Upper lobe of left lung (tissue), 6 donors: ENCODE results near the gene ETFA. TPM values are rescaled to one million over a fixed set of nuclear protein-coding genes. Genes with fewer than 3 reads are reported as not detected.

Experiments used
- ATAC-seq, 2 donors: fragments of 200-7000 bp; cut with Tn5 transposase; one replicate each; pipeline ENCODE4 v1.9.1; 2022; ENCODE audit warnings: mild to moderate bottlenecking in 2 of 2, moderate library complexity in 2 of 2; ENCODE audit not compliant: low FRiP score in 2 of 2
- DNase-seq, 2 donors: peaks; one replicate each; pipeline ENCODE4 v3.0.0-alpha.2; 2019 to 2020
- H3K27ac ChIP-seq, 4 donors: fragments of 200-600 bp; sonication (generic); one replicate each; pipeline ENCODE4 v1.5.1; 2016 to 2019
- H3K27me3 ChIP-seq, 4 donors: fragments of 200-600 bp; sonication (generic); one replicate each; pipeline ENCODE4 v1.5.1; 2017 to 2019
- H3K36me3 ChIP-seq, 4 donors: fragments of 200-600 bp; sonication (generic); one replicate each; pipeline ENCODE4 v1.5.1; 2016 to 2019
- H3K4me1 ChIP-seq, 4 donors: fragments of 200-600 bp; sonication (generic); one replicate each; pipeline ENCODE4 v1.5.1; 2018 to 2019
- H3K4me3 ChIP-seq, 4 donors: fragments of 200-600 bp; sonication (generic); one replicate each; pipeline ENCODE4 v1.5.1; 2017 to 2019; ENCODE audit warnings: mild to moderate bottlenecking in 2 of 4, moderate library complexity in 1 of 4
- H3K9me3 ChIP-seq, 4 donors: fragments of 200-600 bp; sonication (generic); one replicate each; pipeline ENCODE4 v1.5.1; 2018 to 2019
- EP300 ChIP-seq, 4 donors: sonication (generic); formaldehyde crosslinking; IDR thresholded peaks; one replicate each; pipeline ENCODE4 v1.5.1; 2017; ENCODE audit warnings: antibody characterized with exemption in 4 of 4, control low read depth in 2 of 4
- POLR2A ChIP-seq, 4 donors: fragments of 450-650 bp; IDR thresholded peaks; one replicate each; pipeline ENCODE4 v1.5.1; 2016 to 2017; ENCODE audit warnings: antibody characterized with exemption in 4 of 4, mild to moderate bottlenecking in 2 of 4
- POLR2AphosphoS5 ChIP-seq, 2 donors: sonication (generic); formaldehyde crosslinking; IDR thresholded peaks; one replicate each; pipeline ENCODE4 v1.5.1; 2017; ENCODE audit warnings: antibody characterized with exemption in 2 of 2
- WGBS, 2 donors: methylation state at CpG; one replicate each; pipeline ENCODE4 v1.1.5; 2017 to 2018; 5-methylcytosine and 5-hydroxymethylcytosine counted together
- total RNA-seq, 6 donors: library from RNA; depleted of rRNA in 4 of 6; stranded (reverse); fragments of >200 nt in 4 of 6; gene quantifications; one replicate each; pipeline versions ENCODE4 v1.1.0 to v1.2.1, GENCODE V29; 2016 to 2021
- TF ChIP-seq, protein P1 (sequence below), 6 experiments: fragments of 450-650 bp in 4 of 6; fragments of 200-600 bp in 2 of 6; sonication (generic) in 2 of 6; IDR thresholded peaks; one replicate each; pipeline ENCODE4 v1.5.1; 2016 to 2019; ENCODE audit warnings: antibody characterized with exemption in 6 of 6
- donor health status: DM: no; HTN: no; CAD: no; lungs with moderate emphysema.
- donor health status: DM: no; HTN: yes; CAD: no; lungs with severe emphysema.

ETFA gene
- total RNA-seq, 6 donors from 2014 or later: 31.6 to 82.9 (median 68.7) TPM

DNA sequence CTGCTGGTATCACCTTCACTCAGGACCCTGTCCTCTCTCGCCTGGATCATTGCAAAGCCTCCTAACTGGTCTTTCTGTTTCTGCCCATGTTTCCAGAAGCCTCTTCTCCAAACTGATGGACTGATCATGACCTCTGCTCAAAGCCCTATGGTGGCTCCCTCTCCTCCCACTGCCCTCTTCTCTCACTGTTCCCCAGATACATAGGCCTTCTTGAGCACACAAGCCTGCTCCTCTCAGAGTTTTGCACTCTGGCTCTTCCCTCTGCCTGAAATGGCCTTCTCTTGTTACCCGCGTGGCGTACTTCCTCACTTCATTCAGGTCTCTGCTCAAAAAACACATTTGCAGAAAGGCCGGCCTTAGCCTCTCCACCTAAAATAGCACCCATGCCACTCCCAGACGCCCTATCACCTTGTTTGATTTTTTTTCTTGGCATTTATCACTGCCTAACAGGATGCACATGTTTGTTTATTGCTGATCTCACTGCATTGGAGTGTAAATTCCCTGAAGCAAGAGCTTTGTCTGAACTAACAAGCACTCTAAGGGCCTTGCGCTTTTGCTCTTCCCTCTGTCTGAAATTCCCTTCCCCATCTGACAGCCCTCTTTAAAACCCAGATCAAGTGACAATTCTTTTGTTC, 1.4 kb upstream of the ETFA start:
- no peak for ATAC-seq
- Histone ChIP-seq H3K9me3 (no peaks in the 10 kb centered on the region), H3K4me1 (peaks cover 4 to 16% (median 11%) of the 10 kb centered on the region in 4 donors), H3K27ac (no peak overlapping the region), H3K27me3 (no peaks in the 10 kb centered on the region), H3K4me3 (no peak overlapping the region), H3K36me3 (no peaks in the 10 kb centered on the region)
- DNase-seq: no peak
- TF ChIP-seq POLR2AphosphoS5 (IDR thresholded peaks at IDR 0.05) (no peak), EP300 (IDR thresholded peaks at IDR 0.05) (peak in 1 of 4 donors; percentile 14)
- WGBS, 2 donors: 76 to 85% methylated on average over 7 of the region's 7 CpGs

DNA sequence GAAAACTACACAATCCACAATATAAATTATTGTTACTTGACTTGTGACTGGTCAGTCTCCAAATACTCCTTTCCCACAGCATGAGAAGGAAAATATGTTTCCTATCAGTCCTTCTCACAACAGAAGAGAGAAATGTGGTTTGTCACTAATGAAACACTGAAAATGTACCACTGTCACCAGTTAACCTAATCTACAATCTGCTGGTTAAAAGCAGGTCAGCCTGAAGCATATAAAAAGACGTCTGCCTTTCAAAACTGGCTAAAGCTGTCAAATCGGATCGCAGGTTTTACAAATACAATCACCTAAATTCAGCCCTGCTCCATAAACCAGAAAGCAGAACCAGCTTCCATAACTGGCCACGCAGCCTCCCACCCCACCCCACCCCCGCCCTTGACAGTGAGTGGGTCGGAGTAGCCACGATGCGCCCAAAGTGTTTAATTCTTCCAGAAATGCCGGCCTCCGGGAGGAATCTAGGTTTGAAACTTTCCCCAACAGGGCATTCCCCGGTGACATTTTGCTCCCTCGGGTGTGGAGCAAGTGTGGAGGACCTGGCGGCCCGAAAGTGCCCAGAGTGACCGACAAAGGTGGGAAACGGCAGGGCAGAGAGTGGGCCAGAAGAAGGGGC, 682 bp downstream of the ETFA start:
- Histone ChIP-seq H3K9me3 (no peaks in the 10 kb centered on the region), H3K27me3 (no peaks in the 10 kb centered on the region), H3K27ac (peak overlapping the region; percentile 89 to 93 (median 92)), H3K4me1 (peaks cover 4 to 16% (median 11%) of the 10 kb centered on the region in 4 donors), H3K4me3 (peak overlapping the region; percentile 66 to 86 (median 76)), H3K36me3 (no peaks in the 10 kb centered on the region)
- DNase-seq (no peak), ATAC-seq (peak; percentile 31 to 67)
- WGBS, 2 donors: 0% methylated on average over 16 of the region's 16 CpGs
- TF ChIP-seq EP300 (IDR thresholded peaks at IDR 0.05) (no peak), POLR2AphosphoS5 (IDR thresholded peaks at IDR 0.05) (no peak), POLR2A (IDR thresholded peaks at IDR 0.05) (no peak)
- TF ChIP-seq, protein P1, sequence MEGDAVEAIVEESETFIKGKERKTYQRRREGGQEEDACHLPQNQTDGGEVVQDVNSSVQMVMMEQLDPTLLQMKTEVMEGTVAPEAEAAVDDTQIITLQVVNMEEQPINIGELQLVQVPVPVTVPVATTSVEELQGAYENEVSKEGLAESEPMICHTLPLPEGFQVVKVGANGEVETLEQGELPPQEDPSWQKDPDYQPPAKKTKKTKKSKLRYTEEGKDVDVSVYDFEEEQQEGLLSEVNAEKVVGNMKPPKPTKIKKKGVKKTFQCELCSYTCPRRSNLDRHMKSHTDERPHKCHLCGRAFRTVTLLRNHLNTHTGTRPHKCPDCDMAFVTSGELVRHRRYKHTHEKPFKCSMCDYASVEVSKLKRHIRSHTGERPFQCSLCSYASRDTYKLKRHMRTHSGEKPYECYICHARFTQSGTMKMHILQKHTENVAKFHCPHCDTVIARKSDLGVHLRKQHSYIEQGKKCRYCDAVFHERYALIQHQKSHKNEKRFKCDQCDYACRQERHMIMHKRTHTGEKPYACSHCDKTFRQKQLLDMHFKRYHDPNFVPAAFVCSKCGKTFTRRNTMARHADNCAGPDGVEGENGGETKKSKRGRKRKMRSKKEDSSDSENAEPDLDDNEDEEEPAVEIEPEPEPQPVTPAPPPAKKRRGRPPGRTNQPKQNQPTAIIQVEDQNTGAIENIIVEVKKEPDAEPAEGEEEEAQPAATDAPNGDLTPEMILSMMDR (IDR thresholded peaks at IDR 0.05): no peak

DNA sequence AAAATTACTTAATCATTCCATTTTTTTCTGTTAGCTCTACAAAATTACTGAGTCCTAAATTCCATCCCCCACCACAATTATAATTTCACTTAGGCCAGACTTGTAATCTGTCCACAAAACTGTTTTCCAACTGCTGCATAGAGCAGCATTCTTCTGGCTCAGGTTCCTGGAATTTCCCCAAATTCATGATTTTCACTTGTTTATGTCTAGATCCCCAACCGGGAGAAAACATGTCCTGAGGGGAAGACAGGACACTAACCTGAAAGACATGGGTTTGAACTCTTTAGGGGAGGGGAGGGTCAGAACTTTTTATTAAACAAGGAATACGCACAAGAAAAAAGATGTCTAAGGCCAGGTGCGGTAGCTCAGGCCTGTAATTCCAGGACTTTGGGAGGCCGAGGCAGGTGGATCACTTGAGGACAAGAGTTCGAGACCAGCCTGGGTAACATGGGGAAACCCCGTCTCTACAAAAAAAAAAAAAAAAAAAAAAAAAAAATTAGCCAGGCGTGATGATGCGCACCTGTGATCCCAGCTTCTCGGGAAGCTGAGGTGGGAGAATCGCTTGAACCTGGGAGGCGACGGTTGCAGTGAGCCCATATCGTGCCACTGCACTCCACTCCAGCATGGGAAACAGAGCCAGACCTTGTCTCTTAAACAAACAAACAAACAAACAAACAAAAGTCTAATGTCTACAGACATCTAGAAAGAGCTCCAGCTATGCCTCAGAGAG, 1.5 kb downstream of the ETFA start:
- ATAC-seq (no peak), DNase-seq (no peak)
- Histone ChIP-seq H3K36me3 (no peaks in the 10 kb centered on the region), H3K4me1 (peaks cover 4 to 16% (median 11%) of the 10 kb centered on the region in 4 donors), H3K27me3 (no peaks in the 10 kb centered on the region), H3K4me3 (peak overlapping the region in 2 of 4 donors; percentile 71 to 86), H3K27ac (peak overlapping the region in 1 of 4 donors; percentile 92), H3K9me3 (no peaks in the 10 kb centered on the region)
- 88 to 92% methylated on average over 13 of the region's 13 CpGs for WGBS, 2 donors
- TF ChIP-seq EP300 (IDR thresholded peaks at IDR 0.05): no peak
- TF ChIP-seq, protein P1 (IDR thresholded peaks at IDR 0.05): no peak
- no peak for TF ChIP-seq POLR2A (IDR thresholded peaks at IDR 0.05)
- TF ChIP-seq POLR2AphosphoS5 (IDR thresholded peaks at IDR 0.05): no peak

DNA sequence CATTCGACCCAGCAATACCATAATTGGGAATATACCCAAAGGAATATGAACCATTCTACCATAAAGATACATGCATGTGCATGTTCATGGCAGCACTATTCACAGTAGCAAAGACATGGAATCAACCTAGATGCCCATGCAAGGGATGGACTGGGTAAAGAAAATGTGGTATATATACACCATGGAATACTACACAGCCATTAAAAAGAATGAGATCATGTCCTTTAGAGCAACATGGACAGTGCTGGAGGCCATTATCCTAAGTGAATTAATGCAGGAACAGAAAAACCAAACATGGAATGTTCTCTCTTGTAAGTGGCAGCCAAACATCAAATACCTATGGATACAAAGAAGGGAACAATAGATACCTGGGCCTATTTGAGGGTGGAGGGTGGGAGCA, 7.4 kb downstream of the ETFA start:
- 93 to 96% methylated on average over 1 of the region's 1 CpG for WGBS, 2 donors
- ATAC-seq: no peak

More for the DNA sequence above, 7.4 kb downstream of the ETFA start:
- H3K36me3 ChIP-seq: no peaks in the 10 kb centered on the region
- H3K27me3 ChIP-seq: no peaks in the 10 kb centered on the region
- no peaks in the 10 kb centered on the region for H3K9me3 ChIP-seq
- no peak for DNase-seq
- no peak overlapping the region for H3K4me3 ChIP-seq
- TF ChIP-seq POLR2A (IDR thresholded peaks at IDR 0.05) (no peak), EP300 (IDR thresholded peaks at IDR 0.05) (no peak), POLR2AphosphoS5 (IDR thresholded peaks at IDR 0.05) (no peak)
- TF ChIP-seq, protein P1 (IDR thresholded peaks at IDR 0.05): no peak
- H3K27ac ChIP-seq: no peak overlapping the region
- H3K4me1 ChIP-seq: peaks cover 0 to 8% (median under 1%) of the 10 kb centered on the region in 4 donors
